Measurements from ENCODE around the gene CRY2.

The CRY2 gene

DNA sequence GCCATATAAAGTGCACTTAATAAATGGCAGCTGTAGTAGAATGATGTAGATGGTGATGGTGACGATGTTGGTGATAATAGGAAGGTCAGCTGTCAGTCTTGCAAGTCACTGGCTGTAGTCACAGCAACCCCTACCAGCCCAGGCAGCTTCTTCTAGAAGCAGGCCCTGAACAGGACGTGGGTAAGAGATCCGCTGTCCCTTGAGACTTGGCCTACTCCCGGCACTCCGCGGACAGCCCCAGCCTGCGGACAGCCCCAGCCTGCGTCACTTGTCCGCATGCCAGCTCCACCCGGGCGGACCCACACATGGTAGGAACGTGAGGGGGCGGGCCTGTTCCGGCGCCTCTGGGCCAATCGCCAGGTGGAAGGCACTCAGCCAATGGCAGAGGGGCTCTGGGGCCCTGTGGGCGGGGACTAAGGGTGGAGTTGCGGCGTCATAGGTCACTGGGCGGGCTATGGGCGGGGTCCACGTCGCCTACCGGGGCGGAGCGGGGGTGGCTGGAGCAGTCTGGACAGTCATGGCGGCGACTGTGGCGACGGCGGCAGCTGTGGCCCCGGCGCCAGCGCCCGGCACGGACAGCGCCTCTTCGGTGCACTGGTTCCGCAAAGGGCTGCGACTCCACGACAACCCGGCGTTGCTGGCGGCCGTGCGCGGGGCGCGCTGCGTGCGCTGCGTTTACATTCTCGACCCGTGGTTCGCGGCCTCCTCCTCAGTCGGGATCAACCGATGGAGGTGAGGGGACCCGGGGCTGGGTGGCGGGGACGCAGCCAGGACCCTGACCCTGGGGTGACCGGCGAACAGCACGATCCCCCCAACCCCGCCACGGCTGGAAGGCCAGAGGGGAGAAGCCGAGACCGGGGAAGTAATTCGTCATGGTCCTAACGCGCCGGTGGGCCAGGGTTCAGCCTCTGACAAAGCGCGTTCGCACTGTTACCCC lies at the start of gene CRY2:
CRY2 (plus strand) TSS at position 502 of the 937 bp plus-strand sequence; CDS start at position 518, 16 bp downstream.
- H3K4me3 Mint-ChIP-seq = peak within 1 kb of the TSS; percentile 86 to 91 (median 90)
- H3K27ac Mint-ChIP-seq = peak within 1 kb of the TSS; percentile 27 to 90 (median 77)
- TF ChIP-seq, protein P1, sequence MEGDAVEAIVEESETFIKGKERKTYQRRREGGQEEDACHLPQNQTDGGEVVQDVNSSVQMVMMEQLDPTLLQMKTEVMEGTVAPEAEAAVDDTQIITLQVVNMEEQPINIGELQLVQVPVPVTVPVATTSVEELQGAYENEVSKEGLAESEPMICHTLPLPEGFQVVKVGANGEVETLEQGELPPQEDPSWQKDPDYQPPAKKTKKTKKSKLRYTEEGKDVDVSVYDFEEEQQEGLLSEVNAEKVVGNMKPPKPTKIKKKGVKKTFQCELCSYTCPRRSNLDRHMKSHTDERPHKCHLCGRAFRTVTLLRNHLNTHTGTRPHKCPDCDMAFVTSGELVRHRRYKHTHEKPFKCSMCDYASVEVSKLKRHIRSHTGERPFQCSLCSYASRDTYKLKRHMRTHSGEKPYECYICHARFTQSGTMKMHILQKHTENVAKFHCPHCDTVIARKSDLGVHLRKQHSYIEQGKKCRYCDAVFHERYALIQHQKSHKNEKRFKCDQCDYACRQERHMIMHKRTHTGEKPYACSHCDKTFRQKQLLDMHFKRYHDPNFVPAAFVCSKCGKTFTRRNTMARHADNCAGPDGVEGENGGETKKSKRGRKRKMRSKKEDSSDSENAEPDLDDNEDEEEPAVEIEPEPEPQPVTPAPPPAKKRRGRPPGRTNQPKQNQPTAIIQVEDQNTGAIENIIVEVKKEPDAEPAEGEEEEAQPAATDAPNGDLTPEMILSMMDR (IDR thresholded peaks at IDR 0.05; ENCODE audit: unreplicated experiment in 3 of 3) = no peak
- no peaks in the 10 kb centered on the region for H3K9me3 Mint-ChIP-seq
- peaks cover 45% of the 10 kb centered on the region for H3K4me1 Mint-ChIP-seq
- H3K27me3 Mint-ChIP-seq (ENCODE audit: low read depth) = peaks cover 4% of the 10 kb centered on the region
- H3K36me3 Mint-ChIP-seq (ENCODE audit: low read depth) = no peaks in the 10 kb centered on the region

DNA sequence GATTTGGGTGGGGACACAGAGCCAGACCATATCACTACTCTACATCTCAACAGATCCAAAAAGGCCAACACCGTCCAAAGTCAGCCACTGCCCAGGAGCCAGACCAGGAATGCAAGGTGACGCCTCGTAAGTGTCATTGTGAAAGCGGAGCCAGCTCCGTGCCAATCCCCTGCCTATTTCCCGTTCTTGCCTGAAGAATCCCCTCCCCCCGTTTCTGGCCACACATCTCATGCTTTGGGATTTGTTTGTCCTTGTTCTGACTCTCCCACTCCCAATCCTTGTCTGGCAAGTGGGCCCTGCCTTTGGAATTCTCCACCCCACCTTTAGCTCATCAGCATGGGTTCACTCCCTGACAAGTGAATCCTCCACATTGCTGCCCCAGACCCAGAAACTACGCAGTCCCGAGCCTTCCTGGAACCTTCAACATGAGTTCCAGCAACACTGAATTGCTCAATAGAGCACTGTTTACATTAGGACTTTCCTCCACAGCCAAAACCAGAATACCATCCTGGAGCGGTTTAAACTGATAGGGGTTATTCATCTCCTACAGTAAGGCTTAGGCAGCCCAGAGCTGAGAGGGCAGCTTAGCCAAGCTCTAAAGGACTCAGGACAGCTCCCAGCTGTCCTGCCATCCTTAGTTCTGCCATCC lies 48.4 kb upstream of the CRY2 start:
- Mint-ChIP-seq H3K4me1 (no peaks in the 10 kb centered on the region), H3K27me3 (ENCODE audit: low read depth) (peaks cover 6% of the 10 kb centered on the region), H3K27ac (no peak overlapping the region), H3K4me3 (no peak overlapping the region), H3K9me3 (no peaks in the 10 kb centered on the region), H3K36me3 (ENCODE audit: low read depth) (no peaks in the 10 kb centered on the region)
- TF ChIP-seq, protein P1 (IDR thresholded peaks at IDR 0.05; ENCODE audit: unreplicated experiment in 3 of 3) = no peak

DNA sequence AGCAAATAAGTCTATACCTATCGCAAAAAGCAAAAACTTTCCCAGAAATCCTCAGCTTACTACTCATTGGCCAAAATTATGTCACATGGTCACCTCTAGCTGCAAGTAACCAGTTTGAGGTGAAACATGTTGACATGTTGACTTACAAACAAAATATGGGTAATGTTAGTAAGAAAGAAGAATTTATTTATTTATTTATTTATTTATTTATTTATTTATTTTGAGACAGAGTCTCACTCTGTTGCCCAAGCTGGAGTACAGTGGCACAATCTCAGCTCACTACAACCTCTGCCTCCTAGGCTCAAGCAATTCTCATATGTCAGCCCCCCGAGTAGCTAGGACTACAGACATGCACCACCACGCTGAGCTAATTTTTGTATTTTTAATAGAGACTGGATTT lies 47.7 kb upstream of the CRY2 start:
- no peaks in the 10 kb centered on the region for H3K27me3 Mint-ChIP-seq (ENCODE audit: low read depth)
- no peak overlapping the region for H3K27ac Mint-ChIP-seq
- H3K4me1 Mint-ChIP-seq = no peaks in the 10 kb centered on the region
- TF ChIP-seq, protein P1 (IDR thresholded peaks at IDR 0.05; ENCODE audit: unreplicated experiment in 3 of 3) = no peak
- no peaks in the 10 kb centered on the region for H3K36me3 Mint-ChIP-seq (ENCODE audit: low read depth)
- H3K4me3 Mint-ChIP-seq = no peak overlapping the region
- no peaks in the 10 kb centered on the region for H3K9me3 Mint-ChIP-seq

GRCh38 chr11:45800261-45800660 lies 47.0 kb upstream of the CRY2 start:
- no peak overlapping the region for H3K27ac Mint-ChIP-seq
- H3K9me3 Mint-ChIP-seq = no peaks in the 10 kb centered on the region
- no peaks in the 10 kb centered on the region for H3K36me3 Mint-ChIP-seq (ENCODE audit: low read depth)
- no peaks in the 10 kb centered on the region for H3K4me1 Mint-ChIP-seq
- H3K4me3 Mint-ChIP-seq = no peak overlapping the region
- no peaks in the 10 kb centered on the region for H3K27me3 Mint-ChIP-seq (ENCODE audit: low read depth)
- TF ChIP-seq, protein P1 (IDR thresholded peaks at IDR 0.05; ENCODE audit: unreplicated experiment in 3 of 3) = no peak

GRCh38 chr11:45801723-45802315 lies 45.5 kb upstream of the CRY2 start:
- TF ChIP-seq, protein P1 (IDR thresholded peaks at IDR 0.05; ENCODE audit: unreplicated experiment in 3 of 3) = no peak
- Mint-ChIP-seq H3K4me3 (peak overlapping the region in 2 of 3 experiments; percentile 44 to 73), H3K27ac (no peak overlapping the region), H3K4me1 (peaks cover 10% of the 10 kb centered on the region), H3K9me3 (no peaks in the 10 kb centered on the region), H3K27me3 (ENCODE audit: low read depth) (no peaks in the 10 kb centered on the region), H3K36me3 (ENCODE audit: low read depth) (no peaks in the 10 kb centered on the region)

Measured in nephron (organoid).